Hepatocyte (in vitro differentiated cells): ENCODE measurements around the gene RASA3. TPM values are rescaled to one million over a fixed set of nuclear protein-coding genes. Genes with fewer than 3 reads are reported as not detected.
"Not testable (repeated sequence)": the region's sequence is repeated elsewhere in the genome, so short reads cannot be mapped to it uniquely, and the experiment has no call there.

Experiments
- DNase-seq: peaks from one replicate; pipeline ENCODE4 v3.0.0-alpha.2; 2016; ENCODE audit warnings: low spot score
- H2AFZ ChIP-seq: fragments of 200-600 bp; sonication (generic); 2 replicates; pipeline ENCODE4 v1.6.0; 2016; ENCODE audit warnings: antibody characterized with exemption, mild to moderate bottlenecking
- H3K27ac ChIP-seq: fragments of 200-600 bp; sonication (generic); 2 replicates; pipeline ENCODE4 v1.5.1; 2016; ENCODE audit warnings: mild to moderate bottlenecking
- H3K27me3 ChIP-seq: fragments of 200-600 bp; sonication (generic); 2 replicates; pipeline ENCODE4 v1.6.1; 2016
- H3K36me3 ChIP-seq: fragments of 200-600 bp; sonication (generic); replicated peaks from 2 replicates; pipeline ENCODE4 v1.5.1; 2016; ENCODE audit warnings: low read depth; ENCODE audit not compliant: insufficient read depth
- H3K4me1 ChIP-seq: fragments of 200-600 bp; sonication (generic); 2 replicates; pipeline ENCODE4 v1.5.1; 2016; ENCODE audit warnings: mild to moderate bottlenecking, moderate library complexity; ENCODE audit not compliant: insufficient read depth
- H3K4me2 ChIP-seq: fragments of 200-600 bp; sonication (generic); 2 replicates; pipeline ENCODE4 v1.6.0; 2016
- H3K4me3 ChIP-seq: fragments of 200-600 bp; sonication (generic); 2 replicates; pipeline ENCODE4 v1.5.1; 2016; ENCODE audit warnings: mild to moderate bottlenecking
- H3K79me2 ChIP-seq: fragments of 200-600 bp; sonication (generic); 2 replicates; pipeline ENCODE4 v1.6.0; 2017; ENCODE audit warnings: mild to moderate bottlenecking
- H3K9me2 ChIP-seq: fragments of 200-600 bp; sonication (generic); replicated peaks from 2 replicates; pipeline ENCODE4 v1.6.0; 2017; ENCODE audit warnings: mild to moderate bottlenecking; ENCODE audit not compliant: insufficient read depth
- H3K9me3 ChIP-seq: fragments of 200-600 bp; sonication (generic); 2 replicates; pipeline ENCODE4 v1.5.1; 2016; ENCODE audit warnings: low read depth, mild to moderate bottlenecking
- H4K20me1 ChIP-seq: fragments of 200-600 bp; sonication (generic); 2 replicates; pipeline ENCODE4 v1.6.0; 2016; ENCODE audit warnings: mild to moderate bottlenecking; ENCODE audit not compliant: insufficient read depth, poor library complexity, severe bottlenecking
- CTCF ChIP-seq: fragments of 200-600 bp; sonication (generic); IDR thresholded peaks from 2 replicates; pipeline ENCODE4 v1.5.1; 2016; ENCODE audit warnings: antibody characterized with exemption, mild to moderate bottlenecking; ENCODE audit not compliant: poor library complexity
- EZH2 ChIP-seq: fragments of 200-600 bp; sonication (generic); IDR thresholded peaks from 2 replicates; pipeline ENCODE4 v1.6.1; 2016; ENCODE audit warnings: antibody characterized with exemption, mild to moderate bottlenecking, borderline replicate concordance
- EZH2phosphoT487 ChIP-seq: fragments of 200-600 bp; sonication (generic); IDR thresholded peaks from one replicate; pipeline ENCODE4 v1.6.1; 2018; ENCODE audit warnings: antibody characterized with exemption, mild to moderate bottlenecking, low read depth, moderate library complexity; ENCODE audit not compliant: unreplicated experiment, severe bottlenecking
- WGBS: methylation state at CpG from one replicate; pipeline ENCODE4 v1.1.6; 2016; ENCODE audit warnings: low lambda C conversion rate; ENCODE audit errors: missing lambda C conversion rate; 5-methylcytosine and 5-hydroxymethylcytosine counted together
- polyA plus RNA-seq: library from polyadenylated mRNA; unstranded; fragments of >200 nt; fragmentation: Nextera tagmentation; extraction: Ambion mirVana; gene quantifications from 2 replicates; pipeline ENCODE4 v1.2.1, GENCODE V29; 2016
- total RNA-seq: library from RNA; depleted of rRNA; stranded (reverse); fragments of >200 nt; gene quantifications from 2 replicates; pipeline ENCODE4 v1.2.3, GENCODE V29; 2014

RASA3 gene
- total and polyA plus RNA-seq, 2 experiments from 2014 or later = 5.6 to 6.1 TPM

GRCh38 chr13:114022876-114023275 is 109.5 kb downstream of the RASA3 start:
- DNase-seq = no peak
- no peak overlapping the region for H3K4me3 ChIP-seq
- no peak overlapping the region for H3K27ac ChIP-seq
- no peaks in the 10 kb centered on the region for H3K9me3 ChIP-seq
- TF ChIP-seq EZH2phosphoT487 (no peak), CTCF (no peak), EZH2 (no peak)
- no peaks in the 10 kb centered on the region for H3K9me2 ChIP-seq
- H4K20me1 ChIP-seq = no peaks in the 10 kb centered on the region
- 90% methylated on average over 12 of the region's 12 CpGs for WGBS
- H3K4me2 ChIP-seq = no peak overlapping the region
- no peaks in the 10 kb centered on the region for H3K4me1 ChIP-seq
- no peaks in the 10 kb centered on the region for H3K36me3 ChIP-seq
- H3K79me2 ChIP-seq = no peaks in the 10 kb centered on the region
- no peaks in the 10 kb centered on the region for H3K27me3 ChIP-seq
- no peak overlapping the region for H2AFZ ChIP-seq

- no peak overlapping the region for H2AFZ ChIP-seq
- H3K9me2 ChIP-seq = no peaks in the 10 kb centered on the region
- H3K27ac ChIP-seq = no peak overlapping the region
- H3K4me2 ChIP-seq = no peak overlapping the region
- no peaks in the 10 kb centered on the region for H3K9me3 ChIP-seq
- no peaks in the 10 kb centered on the region for H3K27me3 ChIP-seq
- no peaks in the 10 kb centered on the region for H3K36me3 ChIP-seq
- DNase-seq = no peak
- TF ChIP-seq EZH2phosphoT487 = no peak
- no peak for TF ChIP-seq EZH2
- no peak for TF ChIP-seq CTCF
- 96% methylated on average over 9 of the region's 9 CpGs for WGBS
- no peaks in the 10 kb centered on the region for H4K20me1 ChIP-seq
- H3K4me3 ChIP-seq = no peak overlapping the region
- H3K4me1 ChIP-seq = no peaks in the 10 kb centered on the region
- H3K79me2 ChIP-seq = no peaks in the 10 kb centered on the region
These were observed 110.1 kb downstream of the RASA3 start for GRCh38 chr13:114022309-114022669.

GRCh38 chr13:114021464-114022308 is 110.7 kb downstream of the RASA3 start:
- Histone ChIP-seq H2AFZ (no peak overlapping the region), H3K27me3 (no peaks in the 10 kb centered on the region), H3K4me3 (no peak overlapping the region), H4K20me1 (no peaks in the 10 kb centered on the region), H3K4me1 (no peaks in the 10 kb centered on the region), H3K36me3 (no peaks in the 10 kb centered on the region), H3K9me3 (no peaks in the 10 kb centered on the region), H3K79me2 (no peaks in the 10 kb centered on the region), H3K27ac (no peak overlapping the region), H3K4me2 (no peak overlapping the region), H3K9me2 (no peaks in the 10 kb centered on the region)
- DNase-seq = no peak
- 92% methylated on average over 25 of the region's 25 CpGs for WGBS
- no peak for TF ChIP-seq EZH2

- 92% methylated on average over 29 of the region's 32 CpGs for WGBS
- no peak overlapping the region for H3K4me2 ChIP-seq
These were observed 111.5 kb downstream of the RASA3 start for GRCh38 chr13:114020750-114021463.

GRCh38 chr13:114020134-114020533 is 112.3 kb downstream of the RASA3 start:
- H3K4me1 ChIP-seq, H4K20me1 ChIP-seq, H3K9me3 ChIP-seq, H3K4me2 ChIP-seq, H3K9me2 ChIP-seq, H2AFZ ChIP-seq, DNase-seq, H3K27me3 ChIP-seq, H3K79me2 ChIP-seq, H3K4me3 ChIP-seq, H3K27ac ChIP-seq, H3K36me3 ChIP-seq: not testable (repeated sequence)
- 97% methylated on average over 11 of the region's 14 CpGs for WGBS

More at GRCh38 chr13:114020750-114021463, 111.5 kb downstream of the RASA3 start:
- TF ChIP-seq CTCF (no peak), EZH2phosphoT487 (no peak), EZH2 (no peak)
- no peak overlapping the region for H2AFZ ChIP-seq
- no peaks in the 10 kb centered on the region for H3K9me2 ChIP-seq
- H3K79me2 ChIP-seq = no peaks in the 10 kb centered on the region
- no peaks in the 10 kb centered on the region for H3K27me3 ChIP-seq
- H3K9me3 ChIP-seq = no peaks in the 10 kb centered on the region
- H3K4me3 ChIP-seq = no peak overlapping the region
- no peak for DNase-seq
- no peaks in the 10 kb centered on the region for H3K36me3 ChIP-seq
- no peak overlapping the region for H3K27ac ChIP-seq
- no peaks in the 10 kb centered on the region for H3K4me1 ChIP-seq
- no peaks in the 10 kb centered on the region for H4K20me1 ChIP-seq
